ENCODE results near the gene SHH. TPM values are rescaled to one million over a fixed set of nuclear protein-coding genes. Genes with fewer than 3 reads are reported as not detected.

SHH gene
- total RNA-seq, 1 experiment from 2014 or later = not detected

- no peak for TF ChIP-seq CTCF (conservative IDR thresholded peaks at IDR 0.05; ENCODE audit: low read depth, low read length)
- no peak for TF ChIP-seq EZH2 (IDR thresholded peaks at IDR 0.05; ENCODE audit: borderline replicate concordance, low read depth, low read length, poor library complexity, severe bottlenecking)
- H3K27ac ChIP-seq (ENCODE audit: low read depth, low read length, poor library complexity, severe bottlenecking) = no peak overlapping the region
- intact Hi-C loops (cut with micrococcal nuclease; ENCODE audit: unreplicated experiment) = no loop called here
- ChIA-PET POLR2A (ENCODE audit: low non-redundant PET) (no interaction called here), CTCF (no interaction called here)
- H3K36me3 ChIP-seq (ENCODE audit: insufficient read depth, low read length, poor library complexity, severe bottlenecking) = no peaks in the 10 kb centered on the region
- no TSS peak for BruUV-seq (replicated peaks)
- DNase-seq (ENCODE audit: low spot score) = no peak
- no peaks in the 10 kb centered on the region for H3K4me1 ChIP-seq (ENCODE audit: insufficient read depth, low read length, poor library complexity, severe bottlenecking)
- H3K27me3 ChIP-seq (replicated peaks; ENCODE audit: insufficient read depth, low read depth, low read length, poor library complexity) = peaks cover 44% of the 10 kb centered on the region
- H3K9me3 ChIP-seq (ENCODE audit: low read depth, low read length, poor library complexity, severe bottlenecking) = no peaks in the 10 kb centered on the region
- H3K4me3 ChIP-seq (ENCODE audit: low read depth, low read length, poor library complexity, severe bottlenecking) = no peak overlapping the region
Observed at GRCh38 chr7:155856656-155857055, 44.4 kb upstream of the SHH start.

- TF ChIP-seq EZH2 (IDR thresholded peaks at IDR 0.05; ENCODE audit: borderline replicate concordance, low read depth, low read length, poor library complexity, severe bottlenecking) (no peak), CTCF (conservative IDR thresholded peaks at IDR 0.05; ENCODE audit: low read depth, low read length) (no peak)
- BruUV-seq (replicated peaks) = no TSS peak
- Histone ChIP-seq H3K4me3 (ENCODE audit: low read depth, low read length, poor library complexity, severe bottlenecking) (no peak overlapping the region), H3K27me3 (replicated peaks; ENCODE audit: insufficient read depth, low read depth, low read length, poor library complexity) (peaks cover 65% of the 10 kb centered on the region), H3K9me3 (ENCODE audit: low read depth, low read length, poor library complexity, severe bottlenecking) (no peaks in the 10 kb centered on the region), H3K4me1 (ENCODE audit: insufficient read depth, low read length, poor library complexity, severe bottlenecking) (no peaks in the 10 kb centered on the region), H3K36me3 (ENCODE audit: insufficient read depth, low read length, poor library complexity, severe bottlenecking) (no peaks in the 10 kb centered on the region), H3K27ac (ENCODE audit: low read depth, low read length, poor library complexity, severe bottlenecking) (no peak overlapping the region)
- POLR2A ChIA-PET (ENCODE audit: low non-redundant PET) = no interaction called here
- intact Hi-C loops (cut with micrococcal nuclease; ENCODE audit: unreplicated experiment) = no loop called here
- DNase-seq (ENCODE audit: low spot score) = no peak
- CTCF ChIA-PET = no interaction called here
Observed at GRCh38 chr7:155852426-155853301, 40.4 kb upstream of the SHH start.

GRCh38 chr7:155851892-155852291, 39.6 kb upstream of the SHH start:
- CTCF ChIA-PET = no interaction called here
- no peaks in the 10 kb centered on the region for H3K9me3 ChIP-seq (ENCODE audit: low read depth, low read length, poor library complexity, severe bottlenecking)
- no peak overlapping the region for H3K27ac ChIP-seq (ENCODE audit: low read depth, low read length, poor library complexity, severe bottlenecking)
- H3K27me3 ChIP-seq (replicated peaks; ENCODE audit: insufficient read depth, low read depth, low read length, poor library complexity) = peaks cover 70% of the 10 kb centered on the region
- H3K36me3 ChIP-seq (ENCODE audit: insufficient read depth, low read length, poor library complexity, severe bottlenecking) = no peaks in the 10 kb centered on the region
- DNase-seq (ENCODE audit: low spot score) = no peak
- no peak for TF ChIP-seq EZH2 (IDR thresholded peaks at IDR 0.05; ENCODE audit: borderline replicate concordance, low read depth, low read length, poor library complexity, severe bottlenecking)
- no TSS peak for BruUV-seq (replicated peaks)
- intact Hi-C loops (cut with micrococcal nuclease; ENCODE audit: unreplicated experiment) = no loop called here
- POLR2A ChIA-PET (ENCODE audit: low non-redundant PET) = no interaction called here
- no peak overlapping the region for H3K4me3 ChIP-seq (ENCODE audit: low read depth, low read length, poor library complexity, severe bottlenecking)
- no peaks in the 10 kb centered on the region for H3K4me1 ChIP-seq (ENCODE audit: insufficient read depth, low read length, poor library complexity, severe bottlenecking)
